GM12878 (cell line): ENCODE measurements around the gene COL15A1. TPM values are rescaled to one million over a fixed set of nuclear protein-coding genes. Genes with fewer than 3 reads are reported as not detected.

Experiments
- ATAC-seq: fragments of 200-7000 bp; cut with Tn5 transposase; 3 replicates; pipeline ENCODE4 v1.9.1; 2020; ENCODE audit warnings: mild to moderate bottlenecking, moderate library complexity
- BruUV-seq: library from RNA; stranded (reverse); fragments of 400-500 nt; replicated peaks from 2 replicates; lab custom pipeline; 2021; lab: Mats Ljungman, UMichigan
- CTCF ChIA-PET: fragments of 300-600 bp; sonication (Branson Sonifier 250); formaldehyde crosslinking; extraction: SDS; loops from one replicate; lab custom pipeline; 2021; ENCODE audit warnings: inconsistent platforms; lab: Yijun Ruan, JAX
- POLR2A ChIA-PET: fragments of 350-600 bp; formaldehyde crosslinking; extraction: SDS; loops from one replicate; lab custom pipeline; 2021; ENCODE audit warnings: inconsistent platforms; lab: Charles Lee
- RAD21 ChIA-PET: fragments of 300-600 bp; sonication (Branson Sonifier 250); formaldehyde crosslinking; loops from one replicate; lab custom pipeline; 2023; ENCODE audit warnings: antibody characterized with exemption; ENCODE audit not compliant: unreplicated experiment; lab: Charles Lee
- SMC1A ChIA-PET: fragments of 300-600 bp; sonication (Branson Sonifier 250); formaldehyde crosslinking; loops from one replicate; lab custom pipeline; 2023; ENCODE audit not compliant: unreplicated experiment, uncharacterized antibody; lab: Charles Lee
- DNase-seq: peaks from one replicate; pipeline ENCODE4 v3.0.0-alpha.2; 2011; ENCODE audit warnings: low read depth, low spot score
- FAIRE-seq: peaks from 3 replicates; lab custom pipeline; 2011; peaks lifted over from hg19 to GRCh38; lab: Jason Lieb, UNC
- H2AFZ ChIP-seq: 2 replicates; pipeline ENCODE4 v1.6.0; 2011; ENCODE audit warnings: low read depth, low read length, control low read depth; ENCODE audit not compliant: control insufficient read depth
- H3K27ac ChIP-seq: 2 replicates; pipeline ENCODE4 v1.5.1; 2011; ENCODE audit warnings: control low read depth; ENCODE audit not compliant: control insufficient read depth, insufficient read depth
- H3K27me3 ChIP-seq, 2 experiments: replicated peaks in 1 of 2; 2 replicates each; pipeline versions ENCODE4 v1.6.0 to v1.6.1; 2011; ENCODE audit warnings: low read length in 1 of 2; ENCODE audit not compliant: control insufficient read depth in 2 of 2, insufficient read depth in 2 of 2
- H3K36me3 ChIP-seq, 2 experiments: 2 replicates each; pipeline ENCODE4 v1.5.1; 2011; ENCODE audit warnings: low read length in 1 of 2; ENCODE audit not compliant: control insufficient read depth in 2 of 2, insufficient read depth in 2 of 2
- H3K4me1 ChIP-seq: 2 replicates; pipeline ENCODE4 v1.6.1; 2011; ENCODE audit warnings: mild to moderate bottlenecking, low read length, moderate library complexity, mixed read lengths; ENCODE audit not compliant: control insufficient read depth, insufficient read depth
- H3K4me2 ChIP-seq: 2 replicates; pipeline ENCODE4 v1.6.0; 2011; ENCODE audit warnings: control low read depth; ENCODE audit not compliant: control insufficient read depth, insufficient read depth
- H3K4me3 ChIP-seq: fragments of 200-600 bp; sonication (generic); 2 replicates; pipeline ENCODE4 v1.5.1; 2016
- H3K79me2 ChIP-seq: 2 replicates; pipeline ENCODE4 v1.6.0; 2011; ENCODE audit warnings: low read length; ENCODE audit not compliant: control insufficient read depth, insufficient read depth
- H3K9ac ChIP-seq: 2 replicates; pipeline ENCODE4 v1.8.0; 2011; ENCODE audit warnings: low read length, control low read depth, mixed read lengths; ENCODE audit not compliant: control insufficient read depth, insufficient read depth
- H3K9me3 ChIP-seq: replicated peaks from 3 replicates; pipeline ENCODE4 v1.5.1; 2011; ENCODE audit warnings: mild to moderate bottlenecking, low read length; ENCODE audit not compliant: control insufficient read depth, insufficient read depth
- H4K20me1 ChIP-seq: 2 replicates; pipeline ENCODE4 v1.6.0; 2011; ENCODE audit not compliant: control insufficient read depth, insufficient read depth
- ASH2L ChIP-seq: fragments of 300-600, 200-600 bp; sonication (generic); IDR thresholded peaks from 2 replicates; pipeline ENCODE4 v1.6.1; 2017; ENCODE audit warnings: low read depth, mild to moderate bottlenecking, borderline replicate concordance
- ATF7 ChIP-seq: fragments of 450-650 bp; IDR thresholded peaks from 2 replicates; pipeline ENCODE4 v1.6.1; 2016; ENCODE audit warnings: low read depth, mild to moderate bottlenecking
- BCL11A ChIP-seq: IDR thresholded peaks from 2 replicates; pipeline ENCODE4 v1.6.1; 2011; ENCODE audit warnings: low read depth, low read length
- FOXK2 ChIP-seq: fragments of 450-650 bp; IDR thresholded peaks from 2 replicates; pipeline ENCODE4 v1.6.1; 2017; ENCODE audit warnings: mild to moderate bottlenecking, moderate library complexity
- NBN ChIP-seq: fragments of 450-650 bp; IDR thresholded peaks from 2 replicates; pipeline ENCODE4 v1.6.1; 2016
- NR2C2 ChIP-seq: IDR thresholded peaks from 2 replicates; pipeline ENCODE4 v1.6.1; 2011; ENCODE audit warnings: borderline replicate concordance, low read depth; ENCODE audit not compliant: control insufficient read depth, insufficient read length
- POLR2AphosphoS5 ChIP-seq: IDR thresholded peaks from 2 replicates; pipeline ENCODE4 v1.6.1; 2011; ENCODE audit warnings: mild to moderate bottlenecking, low read length, inconsistent platforms
- SMC3 ChIP-seq: IDR thresholded peaks from 2 replicates; pipeline ENCODE4 v1.6.1; 2011; ENCODE audit warnings: low read length, improper control_type of control experiment, borderline replicate concordance
- SPI1 ChIP-seq: IDR thresholded peaks from 2 replicates; pipeline ENCODE4 v1.6.1; 2011; ENCODE audit warnings: low read depth, mild to moderate bottlenecking, low read length, moderate library complexity, borderline replicate concordance; ENCODE audit not compliant: insufficient read depth
- TCF7 ChIP-seq: IDR thresholded peaks from 2 replicates; pipeline ENCODE4 v1.6.1; 2014; ENCODE audit warnings: antibody characterized with exemption, borderline replicate concordance
- ZNF24 ChIP-seq: fragments of 450-650 bp; IDR thresholded peaks from 2 replicates; pipeline ENCODE4 v1.6.1; 2017; ENCODE audit warnings: antibody characterized with exemption, mild to moderate bottlenecking
- WGBS: methylation state at CpG from one replicate; pipeline ENCODE4 v1.1.6; 2016; ENCODE audit warnings: low lambda C conversion rate; ENCODE audit not compliant: insufficient replicate concordance, insufficient coverage; ENCODE audit errors: missing lambda C conversion rate; 5-methylcytosine and 5-hydroxymethylcytosine counted together
- in situ Hi-C: fragments of 300-500 bp; cut with MboI; formaldehyde crosslinking; loops from 9 replicates; pipeline ENCODE4 v1.14.3; 2018; ENCODE audit warnings: mixed read lengths
- intact Hi-C: fragments of 100-400 bp; cut with micrococcal nuclease; formaldehyde crosslinking; loops from one replicate; pipeline ENCODE4 v1.14.2; 2022; ENCODE audit not compliant: unreplicated experiment
- polyA plus RNA-seq, 11 experiments: library from polyadenylated mRNA; depleted of rRNA in 4 of 11; unstranded in 6 of 11; stranded (reverse) in 5 of 11; fragments of >200 nt; fragmentation: Nextera tagmentation in 4 of 11; fragmentation: Illumina TruSeq in 1 of 11; extraction: Ambion mirVana in 4 of 11; extraction: Trizol in 1 of 11; gene quantifications; 1 replicate in 1 of 11; 2 replicates in 10 of 11; pipeline versions ENCODE4 v1.2.1 to v1.2.3, GENCODE V29; 2011 to 2016; ENCODE audit warnings: inconsistent platforms in 2 of 11, missing spikeins in 2 of 11, low read depth in 1 of 11
- total RNA-seq, 4 experiments: library from RNA; depleted of rRNA in 3 of 4; stranded (reverse); fragments of >200 nt in 3 of 4; fragmentation: Illumina TruSeq in 1 of 4; extraction: Trizol in 1 of 4; gene quantifications; 2 replicates each; pipeline versions ENCODE4 v1.2.1 to v1.2.3, GENCODE V29; 2013 to 2021
- TF ChIP-seq, protein P1 (sequence below): IDR thresholded peaks from 2 replicates; pipeline ENCODE4 v1.6.1; 2012; ENCODE audit warnings: low read depth, low read length, improper control_type of control experiment
- TF ChIP-seq, protein P2 (sequence below): IDR thresholded peaks from 2 replicates; pipeline ENCODE4 v1.6.1; 2012; ENCODE audit warnings: improper control_type of control experiment, low read depth, low read length; ENCODE audit not compliant: insufficient replicate concordance
- TF ChIP-seq, protein P3 (sequence below): fragments of 450-650 bp; IDR thresholded peaks from 2 replicates; pipeline ENCODE4 v1.6.1; 2017; ENCODE audit warnings: mild to moderate bottlenecking, low read depth, inconsistent platforms; ENCODE audit not compliant: poor library complexity, severe bottlenecking

COL15A1 gene
- total and polyA plus RNA-seq, 10 of the 15 experiments (the other 5 are each of a cell fraction or from before 2014, with no cell fraction given), result 0.01 to 0.28 (median 0.06) TPM; not detected in 2

DNA sequence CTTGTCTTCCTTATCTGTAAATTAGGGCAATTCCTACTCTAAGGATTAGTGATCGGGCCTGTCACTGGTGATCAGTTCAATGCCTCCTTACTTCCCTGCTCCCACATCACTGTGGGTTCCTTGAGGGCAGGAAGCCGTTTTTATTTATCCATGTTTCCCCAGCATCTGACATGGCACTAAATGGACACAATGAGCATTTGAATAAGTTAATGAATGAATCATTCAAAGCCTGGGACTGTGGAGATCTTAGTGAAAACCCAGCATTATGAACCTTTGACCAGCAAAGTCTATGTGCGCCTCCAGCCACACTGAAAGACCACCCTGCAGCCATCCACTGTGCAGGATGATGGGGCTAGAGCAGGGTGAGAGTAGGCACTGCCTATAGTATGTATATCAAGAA lies 11.6 kb downstream of the COL15A1 start:
- whole genome bisulfite sequencing, result 21% methylated on average over 3 of the region's 3 CpGs
- Histone ChIP-seq H3K4me3 (no peak overlapping the region), H3K36me3 (no peaks in the 10 kb centered on the region), H4K20me1 (no peaks in the 10 kb centered on the region), H2AFZ (no peak overlapping the region), H3K27ac (no peak overlapping the region), H3K79me2 (no peaks in the 10 kb centered on the region), H3K27me3 (no peaks in the 10 kb centered on the region; a peak in 1 of 4 replicates), H3K4me1 (no peaks in the 10 kb centered on the region), H3K9me3 (no peaks in the 10 kb centered on the region; the same call in 2 of the 3 replicates), H3K9ac (no peak overlapping the region), H3K4me2 (no peak overlapping the region)
- DNase-seq, result no peak
- CTCF ChIA-PET, result no interaction called here
- POLR2A ChIA-PET, result no interaction called here
- ATAC-seq, result no peak
- in situ Hi-C loops, result no loop called here
- no peak for FAIRE-seq
- RAD21 ChIA-PET, result no interaction called here
- intact Hi-C loops, result no loop called here
- BruUV-seq, result no TSS peak
- SMC1A ChIA-PET, result no interaction called here
- no peak for TF ChIP-seq ATF7
- no peak for TF ChIP-seq POLR2AphosphoS5
- no peak for TF ChIP-seq TCF7
- TF ChIP-seq ZNF24, result no peak
- TF ChIP-seq BCL11A, result no peak
- TF ChIP-seq NR2C2, result no peak
- TF ChIP-seq, protein P1, sequence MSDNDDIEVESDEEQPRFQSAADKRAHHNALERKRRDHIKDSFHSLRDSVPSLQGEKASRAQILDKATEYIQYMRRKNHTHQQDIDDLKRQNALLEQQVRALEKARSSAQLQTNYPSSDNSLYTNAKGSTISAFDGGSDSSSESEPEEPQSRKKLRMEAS, result no peak
- TF ChIP-seq FOXK2, result no peak
- TF ChIP-seq, protein P2, sequence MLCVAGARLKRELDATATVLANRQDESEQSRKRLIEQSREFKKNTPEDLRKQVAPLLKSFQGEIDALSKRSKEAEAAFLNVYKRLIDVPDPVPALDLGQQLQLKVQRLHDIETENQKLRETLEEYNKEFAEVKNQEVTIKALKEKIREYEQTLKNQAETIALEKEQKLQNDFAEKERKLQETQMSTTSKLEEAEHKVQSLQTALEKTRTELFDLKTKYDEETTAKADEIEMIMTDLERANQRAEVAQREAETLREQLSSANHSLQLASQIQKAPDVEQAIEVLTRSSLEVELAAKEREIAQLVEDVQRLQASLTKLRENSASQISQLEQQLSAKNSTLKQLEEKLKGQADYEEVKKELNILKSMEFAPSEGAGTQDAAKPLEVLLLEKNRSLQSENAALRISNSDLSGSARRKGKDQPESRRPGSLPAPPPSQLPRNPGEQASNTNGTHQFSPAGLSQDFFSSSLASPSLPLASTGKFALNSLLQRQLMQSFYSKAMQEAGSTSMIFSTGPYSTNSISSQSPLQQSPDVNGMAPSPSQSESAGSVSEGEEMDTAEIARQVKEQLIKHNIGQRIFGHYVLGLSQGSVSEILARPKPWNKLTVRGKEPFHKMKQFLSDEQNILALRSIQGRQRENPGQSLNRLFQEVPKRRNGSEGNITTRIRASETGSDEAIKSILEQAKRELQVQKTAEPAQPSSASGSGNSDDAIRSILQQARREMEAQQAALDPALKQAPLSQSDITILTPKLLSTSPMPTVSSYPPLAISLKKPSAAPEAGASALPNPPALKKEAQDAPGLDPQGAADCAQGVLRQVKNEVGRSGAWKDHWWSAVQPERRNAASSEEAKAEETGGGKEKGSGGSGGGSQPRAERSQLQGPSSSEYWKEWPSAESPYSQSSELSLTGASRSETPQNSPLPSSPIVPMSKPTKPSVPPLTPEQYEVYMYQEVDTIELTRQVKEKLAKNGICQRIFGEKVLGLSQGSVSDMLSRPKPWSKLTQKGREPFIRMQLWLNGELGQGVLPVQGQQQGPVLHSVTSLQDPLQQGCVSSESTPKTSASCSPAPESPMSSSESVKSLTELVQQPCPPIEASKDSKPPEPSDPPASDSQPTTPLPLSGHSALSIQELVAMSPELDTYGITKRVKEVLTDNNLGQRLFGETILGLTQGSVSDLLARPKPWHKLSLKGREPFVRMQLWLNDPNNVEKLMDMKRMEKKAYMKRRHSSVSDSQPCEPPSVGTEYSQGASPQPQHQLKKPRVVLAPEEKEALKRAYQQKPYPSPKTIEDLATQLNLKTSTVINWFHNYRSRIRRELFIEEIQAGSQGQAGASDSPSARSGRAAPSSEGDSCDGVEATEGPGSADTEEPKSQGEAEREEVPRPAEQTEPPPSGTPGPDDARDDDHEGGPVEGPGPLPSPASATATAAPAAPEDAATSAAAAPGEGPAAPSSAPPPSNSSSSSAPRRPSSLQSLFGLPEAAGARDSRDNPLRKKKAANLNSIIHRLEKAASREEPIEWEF, result no peak
- TF ChIP-seq, protein P3, sequence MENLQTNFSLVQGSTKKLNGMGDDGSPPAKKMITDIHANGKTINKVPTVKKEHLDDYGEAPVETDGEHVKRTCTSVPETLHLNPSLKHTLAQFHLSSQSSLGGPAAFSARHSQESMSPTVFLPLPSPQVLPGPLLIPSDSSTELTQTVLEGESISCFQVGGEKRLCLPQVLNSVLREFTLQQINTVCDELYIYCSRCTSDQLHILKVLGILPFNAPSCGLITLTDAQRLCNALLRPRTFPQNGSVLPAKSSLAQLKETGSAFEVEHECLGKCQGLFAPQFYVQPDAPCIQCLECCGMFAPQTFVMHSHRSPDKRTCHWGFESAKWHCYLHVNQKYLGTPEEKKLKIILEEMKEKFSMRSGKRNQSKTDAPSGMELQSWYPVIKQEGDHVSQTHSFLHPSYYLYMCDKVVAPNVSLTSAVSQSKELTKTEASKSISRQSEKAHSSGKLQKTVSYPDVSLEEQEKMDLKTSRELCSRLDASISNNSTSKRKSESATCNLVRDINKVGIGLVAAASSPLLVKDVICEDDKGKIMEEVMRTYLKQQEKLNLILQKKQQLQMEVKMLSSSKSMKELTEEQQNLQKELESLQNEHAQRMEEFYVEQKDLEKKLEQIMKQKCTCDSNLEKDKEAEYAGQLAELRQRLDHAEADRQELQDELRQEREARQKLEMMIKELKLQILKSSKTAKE, result no peak
- no peak for TF ChIP-seq SMC3
- TF ChIP-seq ASH2L, result no peak
- no peak for TF ChIP-seq NBN
- no peak for TF ChIP-seq SPI1
